Measurements from ENCODE around the gene CDC42EP2.

The CDC42EP2 gene

GRCh38 chr11:65314501-65315203 lies at the start of gene CDC42EP2:
Gene CDC42EP2 (plus strand): TSS chr11:65314866. CDS start chr11:65320899, 6,033 bp downstream.
- DNase-seq = peak; percentile 65

- no peak for DNase-seq
Measured at GRCh38 chr11:65266210-65266609, 48.5 kb upstream of the CDC42EP2 start.

GRCh38 chr11:65274735-65275682 lies 39.7 kb upstream of the CDC42EP2 start:
- DNase-seq = peak; percentile 74

- no peak for DNase-seq
Measured at GRCh38 chr11:65275906-65276305, 38.8 kb upstream of the CDC42EP2 start.

- DNase-seq = no peak
Measured at GRCh38 chr11:65277631-65278277, 36.9 kb upstream of the CDC42EP2 start.

- no peak for DNase-seq
Measured at GRCh38 chr11:65278356-65278755, 36.3 kb upstream of the CDC42EP2 start.

- DNase-seq = no peak
Measured at GRCh38 chr11:65279279-65279678, 35.4 kb upstream of the CDC42EP2 start.

GRCh38 chr11:65279741-65280440 lies 34.8 kb upstream of the CDC42EP2 start:
- no peak for DNase-seq

GRCh38 chr11:65280646-65281045 lies 34.0 kb upstream of the CDC42EP2 start:
- DNase-seq = no peak

GRCh38 chr11:65286686-65287085 lies 28.0 kb upstream of the CDC42EP2 start:
- no peak for DNase-seq

GRCh38 chr11:65287601-65288000 lies 27.1 kb upstream of the CDC42EP2 start:
- no peak for DNase-seq

GRCh38 chr11:65288706-65289536 lies 25.7 kb upstream of the CDC42EP2 start:
- peak; percentile 99 for DNase-seq

- peak; percentile 58 for DNase-seq
Measured at GRCh38 chr11:65290448-65291165, 24.1 kb upstream of the CDC42EP2 start.

- no peak for DNase-seq
Measured at GRCh38 chr11:65291613-65292012, 23.1 kb upstream of the CDC42EP2 start.

GRCh38 chr11:65292890-65293289 lies 21.8 kb upstream of the CDC42EP2 start:
- no peak for DNase-seq

GRCh38 chr11:65293909-65294381 lies 20.7 kb upstream of the CDC42EP2 start:
- DNase-seq = peak; percentile 75

GRCh38 chr11:65295001-65295400 lies 19.7 kb upstream of the CDC42EP2 start:
- no peak for DNase-seq

GRCh38 chr11:65295571-65296341 lies 18.9 kb upstream of the CDC42EP2 start:
- no peak for DNase-seq

- no peak for DNase-seq
Measured at GRCh38 chr11:65297026-65297672, 17.5 kb upstream of the CDC42EP2 start.

GRCh38 chr11:65298131-65298535 lies 16.5 kb upstream of the CDC42EP2 start:
- DNase-seq = no peak

Data from NCI-H2171 treated with DMSO at 0.1 percent for 48 hours (cell line).